CD4-positive, alpha-beta T cell treated with Interleukin-6 for 4 hours (primary cell): ENCODE measurements around the gene SLC7A5.
"Not testable (repeated sequence)": the region's sequence is repeated elsewhere in the genome, so short reads cannot be mapped to it uniquely, and the experiment has no call there.

Experiments
- DNase-seq: peaks from one replicate; pipeline ENCODE4 v3.0.0-alpha.2; 2020; ENCODE audit warnings: mixed read lengths

Gene SLC7A5

GRCh38 chr16:87789437-87790291 lies 79.6 kb downstream of the SLC7A5 start:
- DNase-seq, result no peak

- DNase-seq, result not testable (repeated sequence)
Measured at GRCh38 chr16:87788730-87789436, 80.4 kb downstream of the SLC7A5 start.

- DNase-seq, result not testable (repeated sequence)
Measured at GRCh38 chr16:87787451-87788091, 81.7 kb downstream of the SLC7A5 start.

- DNase-seq, result no peak
Measured at GRCh38 chr16:87784812-87785211, 84.5 kb downstream of the SLC7A5 start.

- DNase-seq, result no peak
Measured at GRCh38 chr16:87782033-87782432, 87.3 kb downstream of the SLC7A5 start.

GRCh38 chr16:87780385-87780989 lies 88.8 kb downstream of the SLC7A5 start:
- peak; percentile 65 for DNase-seq
